HG03066 (cell line): Measurements from ENCODE around the gene AGMAT.

Source experiments
- ATAC-seq: cut with Tn5 transposase; IDR thresholded peaks from one replicate; pipeline ENCODE4 v1.9.1; 2021; ENCODE audit warnings: low read depth; ENCODE audit not compliant: unreplicated experiment

Gene AGMAT

GRCh38 chr1:15525050-15526020 is 59.5 kb downstream of the AGMAT start:
- ATAC-seq, result peak; percentile 37

GRCh38 chr1:15524283-15525049 is 60.4 kb downstream of the AGMAT start:
- ATAC-seq, result peak; percentile 40

GRCh38 chr1:15524021-15524282 is 60.9 kb downstream of the AGMAT start, which contains the start of gene CASP9:
CASP9 (minus strand) TSS chr1:15524215; CDS start chr1:15524200, 15 bp downstream.
- ATAC-seq, result peak; percentile 1

GRCh38 chr1:15523104-15524020 is 61.5 kb downstream of the AGMAT start:
- ATAC-seq, result no peak

GRCh38 chr1:15522551-15522950 is 62.3 kb downstream of the AGMAT start:
- ATAC-seq, result no peak
